Activated CD4-positive, alpha-beta memory T cell treated with anti-CD3 and anti-CD28 coated beads, Interleukin-2, amount 10 ng/mL, durations not matched to agents 7 days and 5 days (primary cell): ENCODE results near the gene ZBTB9. TPM values are rescaled to one million over a fixed set of nuclear protein-coding genes. Genes with fewer than 3 reads are reported as not detected.

Experiments used
- CTCF ChIA-PET: fragments of 350-600 bp; sonication (Branson Sonifier 250); formaldehyde crosslinking; loops from one replicate; lab custom pipeline; 2021; ENCODE audit warnings: antibody characterized with exemption, inconsistent platforms; lab: Charles Lee
- POLR2A ChIA-PET: fragments of 350-600 bp; sonication (Branson Sonifier 250); formaldehyde crosslinking; loops from one replicate; lab custom pipeline; 2021; ENCODE audit warnings: antibody characterized with exemption; lab: Charles Lee
- DNase-seq: peaks from one replicate; pipeline ENCODE4 v3.0.0-alpha.2; 2020
- H3K27ac Mint-ChIP-seq: one replicate; pipeline ENCODE4 v1.8.0; 2021; ENCODE audit warnings: mild to moderate bottlenecking, mixed read lengths
- H3K27me3 Mint-ChIP-seq: one replicate; pipeline ENCODE4 v1.8.0; 2021; ENCODE audit warnings: mixed read lengths
- H3K36me3 Mint-ChIP-seq: one replicate; pipeline ENCODE4 v1.8.0; 2021; ENCODE audit warnings: low read depth, mixed read lengths
- H3K4me1 Mint-ChIP-seq: one replicate; pipeline ENCODE4 v1.8.0; 2021; ENCODE audit warnings: mixed read lengths
- H3K4me3 Mint-ChIP-seq: one replicate; pipeline ENCODE4 v1.8.0; 2021; ENCODE audit warnings: mild to moderate bottlenecking, mixed read lengths
- H3K9me3 Mint-ChIP-seq: one replicate; pipeline ENCODE4 v1.8.0; 2021; ENCODE audit warnings: mixed read lengths
- total RNA-seq, 2 experiments: library from RNA; stranded (reverse); gene quantifications; one replicate each; pipeline ENCODE4 v1.2.3, GENCODE V29; 2021

The ZBTB9 gene
- total RNA-seq, 2 experiments from 2014 or later, result 6.9 to 7.4 TPM

DNA sequence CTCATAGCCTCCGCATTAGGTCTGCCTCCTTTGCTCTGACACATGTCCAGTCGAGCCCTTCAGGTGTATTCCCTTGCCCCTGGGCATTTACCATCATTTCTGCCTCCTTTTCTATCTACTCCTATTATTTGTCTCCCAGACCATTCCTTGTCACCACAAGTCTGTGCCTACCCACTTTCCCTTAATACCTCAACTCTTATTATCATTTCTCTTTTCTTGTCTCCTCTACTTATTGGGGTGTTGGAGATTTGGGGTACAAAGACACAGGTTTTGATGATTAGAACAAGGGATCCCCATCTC lies 33.1 kb upstream of the ZBTB9 start:
- no peaks in the 10 kb centered on the region for H3K9me3 Mint-ChIP-seq
- ChIA-PET POLR2A (no interaction called here), CTCF (no interaction called here)
- no peak overlapping the region for H3K4me3 Mint-ChIP-seq
- H3K27ac Mint-ChIP-seq, result no peak overlapping the region
- H3K27me3 Mint-ChIP-seq, result peaks cover 16% of the 10 kb centered on the region
- H3K36me3 Mint-ChIP-seq, result peaks cover 18% of the 10 kb centered on the region
- no peak for DNase-seq
- peaks cover 62% of the 10 kb centered on the region for H3K4me1 Mint-ChIP-seq

- POLR2A ChIA-PET, result interaction anchor here (1.9 kb wide), 1 partner anchor 147 kb away, joined by 6 read pairs; no protein-coding TSS in a partner anchor
- CTCF ChIA-PET, result interaction anchor here (1.8 kb wide), 1 partner anchor 12 kb away, joined by 4 read pairs; no protein-coding TSS in a partner anchor
- H3K4me3 Mint-ChIP-seq, result peak overlapping the region; percentile 98
- peak overlapping the region; percentile 42 for H3K27ac Mint-ChIP-seq
- H3K36me3 Mint-ChIP-seq, result peaks cover 16% of the 10 kb centered on the region
- no peak for DNase-seq
- peaks cover 16% of the 10 kb centered on the region for H3K27me3 Mint-ChIP-seq
- no peaks in the 10 kb centered on the region for H3K9me3 Mint-ChIP-seq
- peaks cover 67% of the 10 kb centered on the region for H3K4me1 Mint-ChIP-seq
Observed at GRCh38 chr6:33423777-33424176, 30.6 kb upstream of the ZBTB9 start.

DNA sequence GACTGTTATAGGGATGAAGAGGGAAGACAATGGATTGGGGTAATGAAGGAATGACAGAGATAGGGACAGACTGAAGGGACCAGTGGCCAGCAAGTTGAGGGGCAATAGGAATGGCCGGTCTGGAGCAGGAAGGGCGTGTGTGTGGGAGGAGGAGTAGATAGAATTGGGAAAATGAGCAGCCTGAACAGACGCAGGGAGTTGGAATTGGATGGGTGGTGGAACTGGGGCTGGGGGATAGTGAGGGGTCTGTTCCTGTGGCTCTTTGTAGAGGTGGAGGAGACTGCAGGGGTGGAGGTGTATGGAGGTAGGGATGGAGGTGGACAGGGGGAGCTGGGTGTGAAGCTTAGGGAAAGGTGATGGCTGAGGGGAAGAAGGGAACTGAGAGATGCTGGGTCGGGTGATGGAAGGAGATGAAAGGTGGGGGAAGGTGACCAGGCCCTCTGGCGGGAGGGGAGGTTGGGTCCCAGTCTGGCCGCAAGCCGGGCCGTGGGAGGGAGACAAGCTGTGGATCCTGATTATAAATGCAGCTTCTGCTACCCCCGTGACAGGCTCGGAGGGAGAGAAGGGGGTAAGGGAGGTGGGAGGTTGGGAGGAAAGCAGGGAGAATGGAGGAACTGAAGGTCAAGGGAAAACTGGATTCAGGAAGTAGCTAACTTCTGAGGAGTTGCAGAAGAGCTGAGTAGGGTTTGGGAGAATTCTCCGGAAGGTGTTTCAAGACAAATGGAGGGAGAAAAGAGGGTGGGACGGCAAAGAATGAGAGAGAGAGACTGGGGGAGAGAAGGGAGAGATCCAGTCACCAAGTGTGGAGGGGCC lies 29.3 kb upstream of the ZBTB9 start:
- CTCF ChIA-PET, result interaction anchor here (0.7 to 2.5 kb wide), 9 partner anchors 9 to 148 kb away, joined by 3 to 11 read pairs (median 3); partner anchors contain the start of genes ZBTB22 and ZBTB9
- DNase-seq, result no peak
- peak overlapping the region; percentile 98 for H3K4me3 Mint-ChIP-seq

DNA sequence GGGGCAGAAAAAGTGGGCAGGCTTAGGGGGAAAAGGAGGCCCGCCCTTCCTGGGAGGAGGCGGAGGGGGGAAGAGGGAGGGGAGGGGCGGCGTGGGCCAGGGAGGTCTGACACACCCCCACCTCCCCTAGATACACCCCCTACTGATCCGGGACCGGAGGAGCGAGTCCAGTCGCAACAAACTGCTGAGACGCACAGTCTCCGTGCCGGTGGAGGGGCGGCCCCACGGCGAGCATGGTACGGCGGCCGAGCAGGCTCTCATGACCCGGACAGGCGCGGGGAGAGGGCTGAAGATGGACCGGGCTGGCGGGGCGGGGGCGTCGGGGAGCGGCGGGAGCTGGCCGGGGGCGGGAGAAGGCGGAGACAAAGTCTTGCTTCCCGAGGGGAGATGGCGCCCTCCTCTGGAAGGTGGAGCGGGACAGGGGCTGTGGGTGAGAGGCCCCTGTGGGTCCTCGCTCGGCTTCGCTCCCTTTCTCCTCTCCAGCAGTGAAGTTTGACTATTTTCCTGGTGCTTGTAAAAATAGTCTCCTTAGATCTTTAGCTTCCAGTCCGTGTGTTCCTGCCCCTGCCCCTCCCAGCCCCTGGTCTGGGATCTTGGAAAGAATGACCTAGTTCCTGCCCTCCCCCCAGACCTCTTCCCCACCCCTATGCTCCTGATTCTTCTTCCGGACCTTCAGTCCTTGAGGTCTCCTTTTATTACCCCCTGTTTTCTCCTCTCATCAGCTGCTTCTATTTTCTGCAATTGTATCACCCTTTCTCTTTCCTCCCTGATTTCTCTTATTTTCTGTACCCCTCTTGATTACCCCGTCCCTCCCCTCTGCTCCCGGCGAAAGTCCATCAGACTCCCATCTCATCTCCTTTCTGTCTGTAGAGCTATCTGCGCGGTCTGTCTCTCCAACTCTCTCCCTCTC lies 28.5 kb upstream of the ZBTB9 start:
- H3K27me3 Mint-ChIP-seq, result peaks cover 15% of the 10 kb centered on the region
- peaks cover 16% of the 10 kb centered on the region for H3K36me3 Mint-ChIP-seq
- CTCF ChIA-PET, result interaction anchor here (0.6 to 2.5 kb wide), 11 partner anchors 8 to 989 kb away, joined by 3 to 11 read pairs (median 3); partner anchors contain the start of genes CUTA, ZBTB22 and ZBTB9
- POLR2A ChIA-PET, result interaction anchor here (0.7 to 2.7 kb wide), 17 partner anchors 9 to 581 kb away, joined by 3 to 22 read pairs (median 5); partner anchors contain the start of genes B3GALT4, BAK1, KIFC1 and PHF1
- H3K9me3 Mint-ChIP-seq, result no peaks in the 10 kb centered on the region
- peak overlapping the region; percentile 98 for H3K4me3 Mint-ChIP-seq
- peak overlapping the region; percentile 93 for H3K27ac Mint-ChIP-seq
- H3K4me1 Mint-ChIP-seq, result peaks cover 75% of the 10 kb centered on the region
- peak; percentile 85 for DNase-seq

More for the DNA sequence above, 29.3 kb upstream of the ZBTB9 start:
- no peaks in the 10 kb centered on the region for H3K9me3 Mint-ChIP-seq
- peaks cover 16% of the 10 kb centered on the region for H3K36me3 Mint-ChIP-seq
- peak overlapping the region; percentile 93 for H3K27ac Mint-ChIP-seq
- POLR2A ChIA-PET, result interaction anchor here (1.0 to 2.7 kb wide), 13 partner anchors 8 to 454 kb away, joined by 3 to 22 read pairs (median 6); partner anchors contain the start of genes B3GALT4, BAK1, KIFC1 and PHF1
- peaks cover 69% of the 10 kb centered on the region for H3K4me1 Mint-ChIP-seq
- peaks cover 16% of the 10 kb centered on the region for H3K27me3 Mint-ChIP-seq

DNA sequence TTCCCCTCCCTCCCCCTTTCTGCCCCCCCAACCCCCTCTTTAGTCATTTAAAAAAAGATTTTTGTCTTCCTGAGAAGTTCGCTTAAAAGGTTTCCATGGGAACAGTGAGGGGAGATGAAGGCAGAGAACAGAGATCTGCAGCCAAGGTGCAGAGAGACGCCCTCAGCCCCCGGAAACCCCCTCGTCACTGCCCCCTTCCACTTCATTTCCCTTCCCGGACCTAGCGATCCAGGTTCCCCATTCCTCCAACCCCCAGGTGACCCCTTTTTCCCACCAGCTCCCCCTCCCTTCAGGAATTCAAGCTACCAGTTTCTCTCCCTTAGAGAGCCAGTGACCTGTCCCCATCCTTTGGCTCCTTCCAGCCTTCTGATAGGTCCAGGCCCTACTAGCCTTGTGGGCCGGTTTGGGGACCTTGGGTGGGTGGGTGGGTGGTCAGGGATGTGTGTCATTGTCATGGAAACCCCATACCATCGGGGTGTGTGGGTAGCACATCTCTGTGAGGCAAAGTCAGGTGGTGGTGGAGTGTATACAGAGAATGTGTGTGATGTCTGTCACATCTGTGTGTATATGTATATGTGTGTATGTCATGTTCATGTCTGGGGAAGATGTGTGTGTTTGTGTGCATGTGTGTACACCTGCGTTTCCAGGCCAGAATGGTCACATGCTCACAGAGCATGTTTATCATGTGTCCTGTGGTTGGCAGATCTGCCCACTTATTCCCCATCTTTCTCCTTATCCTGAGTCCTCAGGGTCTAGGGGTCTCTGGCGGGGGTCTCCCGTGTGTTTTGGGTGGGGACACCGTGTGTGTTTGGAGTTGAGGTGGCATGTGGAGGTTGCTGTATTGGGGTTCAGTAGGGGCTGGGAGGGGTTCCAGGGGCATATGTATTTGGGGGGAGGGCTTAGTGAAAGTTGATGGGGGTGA lies 27.5 kb upstream of the ZBTB9 start:
- peak overlapping the region; percentile 98 for H3K4me3 Mint-ChIP-seq
- DNase-seq, result no peak
- ChIA-PET CTCF (interaction anchor here (0.6 to 2.5 kb wide), 6 partner anchors 9 to 988 kb away, joined by 3 to 11 read pairs (median 4); partner anchors contain the start of gene CUTA), POLR2A (interaction anchor here (0.8 to 2.7 kb wide), 11 partner anchors 10 to 455 kb away, joined by 3 to 22 read pairs (median 5); partner anchors contain the start of genes B3GALT4, BAK1, PHF1 and ZBTB22)
- H3K27ac Mint-ChIP-seq, result peak overlapping the region; percentile 93
- peaks cover 6% of the 10 kb centered on the region for H3K27me3 Mint-ChIP-seq
- H3K9me3 Mint-ChIP-seq, result no peaks in the 10 kb centered on the region
- H3K4me1 Mint-ChIP-seq, result peaks cover 73% of the 10 kb centered on the region
- H3K36me3 Mint-ChIP-seq, result peaks cover 16% of the 10 kb centered on the region

- Mint-ChIP-seq H3K4me3 (peak overlapping the region; percentile 98), H3K4me1 (peaks cover 80% of the 10 kb centered on the region), H3K27me3 (peaks cover 5% of the 10 kb centered on the region), H3K36me3 (peaks cover 21% of the 10 kb centered on the region), H3K9me3 (no peaks in the 10 kb centered on the region), H3K27ac (peak overlapping the region; percentile 93)
- POLR2A ChIA-PET, result interaction anchor here (1.9 kb wide), 1 partner anchor 27 kb away, joined by 10 read pairs; the partner anchor contains the start of gene ZBTB9
- CTCF ChIA-PET, result interaction anchor here (2.0 kb wide), 1 partner anchor 9 kb away, joined by 8 read pairs; the partner anchor contains the start of gene SYNGAP1
- DNase-seq, result peak; percentile 69
Observed at GRCh38 chr6:33427585-33428223, 26.7 kb upstream of the ZBTB9 start.

DNA sequence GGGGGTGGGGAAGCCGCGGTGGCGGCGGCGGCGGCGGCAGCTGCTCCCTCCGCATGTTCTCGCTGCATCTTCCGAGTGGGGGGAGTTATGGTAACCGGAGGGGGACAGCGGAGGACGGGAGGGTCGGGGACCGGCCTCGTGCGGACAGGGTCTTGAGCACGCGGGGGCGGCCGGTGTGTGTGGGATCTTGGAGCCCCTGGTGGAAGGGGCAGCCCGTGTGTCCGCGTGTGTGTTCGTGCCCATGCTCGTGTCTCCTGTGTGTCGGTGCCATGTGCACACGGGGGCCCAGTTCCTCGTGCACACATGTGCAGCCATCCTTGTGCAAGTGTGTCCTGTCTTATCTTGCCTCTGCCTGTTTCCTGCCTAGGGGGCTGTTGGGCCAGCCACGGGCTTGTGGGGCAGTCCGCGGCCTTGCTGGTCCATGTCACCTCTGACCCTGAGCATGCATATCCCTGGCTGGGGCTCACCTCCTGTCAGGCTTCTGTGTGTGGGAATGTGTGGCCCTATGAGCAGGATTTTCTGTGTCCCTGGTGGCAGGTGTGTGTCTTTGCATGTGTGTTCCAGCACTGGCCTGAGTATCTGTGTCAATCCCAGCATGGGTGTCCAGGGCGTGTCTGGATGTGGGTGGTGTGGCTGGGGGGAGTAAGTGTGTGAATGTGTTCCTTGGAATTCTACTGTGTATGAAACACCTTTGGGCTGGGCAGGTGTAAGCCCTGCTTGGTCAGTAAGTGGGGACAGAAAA lies 26.0 kb upstream of the ZBTB9 start:
- H3K4me3 Mint-ChIP-seq, result peak overlapping the region; percentile 84
- no peaks in the 10 kb centered on the region for H3K9me3 Mint-ChIP-seq
- DNase-seq, result peak; percentile 47
- ChIA-PET POLR2A (interaction anchor here (0.6 to 4.2 kb wide), 8 partner anchors 11 to 220 kb away, joined by 3 to 32 read pairs (median 3); partner anchors contain the start of genes CUTA, RING1, RPS18 and VPS52), CTCF (interaction anchor here (0.9 to 2.0 kb wide), 4 partner anchors 9 to 180 kb away, joined by 3 to 8 read pairs (median 4); partner anchors contain the start of genes CUTA and SYNGAP1)
- peak overlapping the region; percentile 90 for H3K27ac Mint-ChIP-seq
- H3K27me3 Mint-ChIP-seq, result no peaks in the 10 kb centered on the region
- H3K36me3 Mint-ChIP-seq, result peaks cover 25% of the 10 kb centered on the region
- peaks cover 81% of the 10 kb centered on the region for H3K4me1 Mint-ChIP-seq

DNA sequence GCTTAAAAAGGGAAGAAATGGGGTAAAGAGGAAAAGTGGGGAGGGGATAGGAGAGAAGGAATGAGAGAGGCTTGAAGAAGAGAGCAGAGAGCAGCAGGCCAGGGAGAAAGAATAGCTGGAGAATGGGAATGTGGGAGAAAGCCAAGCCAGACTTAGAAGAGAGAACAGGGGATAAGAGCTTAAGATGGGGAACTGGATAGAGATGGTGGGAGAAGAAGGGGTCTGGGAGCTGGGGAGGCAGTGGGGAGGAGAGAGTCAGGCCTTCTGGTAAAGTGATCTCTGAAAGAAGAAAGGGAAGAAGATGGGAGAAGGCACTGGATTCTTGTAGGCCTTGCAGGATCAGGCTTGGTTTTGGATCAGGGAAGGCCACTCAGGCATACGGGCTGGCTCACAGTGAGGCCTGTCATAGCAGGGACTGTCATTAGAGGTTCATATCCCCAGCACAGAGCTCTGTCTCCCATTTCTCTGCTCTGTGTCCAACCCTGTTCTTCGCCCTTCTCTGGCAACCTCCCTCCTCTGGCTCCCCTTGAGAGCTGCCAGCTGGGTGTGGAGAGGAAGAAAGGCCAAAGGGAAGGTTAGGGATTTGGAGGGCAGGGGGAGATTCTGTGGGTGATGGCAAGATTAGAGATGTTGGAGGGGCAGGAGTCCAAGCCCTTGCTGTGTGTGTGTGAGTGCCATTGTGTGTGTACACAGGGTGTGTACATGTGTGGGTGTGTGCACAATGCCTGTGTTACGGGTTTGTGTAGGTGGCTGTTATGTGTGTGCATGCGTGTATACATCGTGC lies 25.2 kb upstream of the ZBTB9 start:
- Mint-ChIP-seq H3K4me3 (peak overlapping the region; percentile 84), H3K36me3 (peaks cover 19% of the 10 kb centered on the region), H3K9me3 (no peaks in the 10 kb centered on the region), H3K4me1 (peaks cover 79% of the 10 kb centered on the region), H3K27ac (peak overlapping the region; percentile 90), H3K27me3 (no peaks in the 10 kb centered on the region)
- CTCF ChIA-PET, result interaction anchor here (0.6 to 2.1 kb wide), 7 partner anchors 10 to 179 kb away, joined by 3 to 8 read pairs (median 4); partner anchors contain the start of genes CUTA and SYNGAP1
- no peak for DNase-seq
- POLR2A ChIA-PET, result interaction anchor here (0.6 to 4.2 kb wide), 14 partner anchors 11 to 457 kb away, joined by 3 to 32 read pairs (median 6); partner anchors contain the start of genes BAK1, CUTA, RING1 and RPS18

DNA sequence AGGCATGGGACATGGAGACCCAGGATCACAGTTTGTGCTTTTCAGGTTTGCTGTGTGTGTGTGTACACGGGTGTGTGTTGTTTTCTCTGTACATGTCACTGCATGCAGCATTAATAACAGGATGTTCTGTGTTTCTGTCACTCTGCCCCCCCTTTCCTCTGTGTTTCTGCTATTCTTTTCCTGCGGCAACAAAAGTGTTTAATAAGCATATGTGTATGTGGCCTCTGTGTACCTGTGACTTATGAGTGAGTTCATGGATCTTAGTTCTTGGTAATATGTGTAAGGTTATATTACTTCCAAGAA lies 24.7 kb upstream of the ZBTB9 start:
- Mint-ChIP-seq H3K9me3 (no peaks in the 10 kb centered on the region), H3K4me1 (peaks cover 74% of the 10 kb centered on the region), H3K36me3 (peaks cover 15% of the 10 kb centered on the region), H3K27ac (peak overlapping the region; percentile 90), H3K27me3 (no peaks in the 10 kb centered on the region), H3K4me3 (peak overlapping the region; percentile 84)
- ChIA-PET POLR2A (interaction anchor here (1.0 to 4.2 kb wide), 14 partner anchors 10 to 458 kb away, joined by 3 to 32 read pairs (median 6); partner anchors contain the start of genes B3GALT4, BAK1, CUTA and RPS18), CTCF (interaction anchor here (1.2 to 2.1 kb wide), 7 partner anchors 11 to 178 kb away, joined by 3 to 14 read pairs (median 5); partner anchors contain the start of genes CUTA, SYNGAP1 and ZBTB22)
- DNase-seq, result peak; percentile 49
